ENCODE results near the gene CABCOCO1.

The CABCOCO1 gene

GRCh38 chr10:61662794-61663259, at the start of gene CABCOCO1:
CABCOCO1 (plus strand) TSS chr10:61662929; CDS start chr10:61662973, 44 bp downstream.
- no peak for DNase-seq

GRCh38 chr10:61613665-61614064, 49.1 kb upstream of the CABCOCO1 start:
- DNase-seq, result no peak

- DNase-seq, result no peak
Observed at GRCh38 chr10:61616611-61617010, 46.1 kb upstream of the CABCOCO1 start.

GRCh38 chr10:61617180-61617579, 45.5 kb upstream of the CABCOCO1 start:
- no peak for DNase-seq

- DNase-seq, result no peak
Observed at GRCh38 chr10:61617586-61617985, 45.1 kb upstream of the CABCOCO1 start.

- no peak for DNase-seq
Observed at GRCh38 chr10:61618388-61618961, 44.3 kb upstream of the CABCOCO1 start.

GRCh38 chr10:61620506-61620905, 42.2 kb upstream of the CABCOCO1 start:
- DNase-seq, result no peak

- DNase-seq, result no peak
Observed at GRCh38 chr10:61621605-61622051, 41.1 kb upstream of the CABCOCO1 start.

- DNase-seq, result no peak
Observed at GRCh38 chr10:61623161-61623560, 39.6 kb upstream of the CABCOCO1 start.

GRCh38 chr10:61626209-61626608, 36.5 kb upstream of the CABCOCO1 start:
- DNase-seq, result no peak

GRCh38 chr10:61627266-61627665, 35.5 kb upstream of the CABCOCO1 start:
- no peak for DNase-seq

- DNase-seq, result no peak
Observed at GRCh38 chr10:61628151-61628874, 34.4 kb upstream of the CABCOCO1 start.

- no peak for DNase-seq
Observed at GRCh38 chr10:61628875-61629513, 33.7 kb upstream of the CABCOCO1 start.

GRCh38 chr10:61629576-61629975, 33.2 kb upstream of the CABCOCO1 start:
- no peak for DNase-seq

- DNase-seq, result no peak
Observed at GRCh38 chr10:61632057-61632670, 30.6 kb upstream of the CABCOCO1 start.

- no peak for DNase-seq
Observed at GRCh38 chr10:61633665-61634064, 29.1 kb upstream of the CABCOCO1 start.

GRCh38 chr10:61634746-61635145, 28.0 kb upstream of the CABCOCO1 start:
- no peak for DNase-seq

GRCh38 chr10:61635471-61635870, 27.3 kb upstream of the CABCOCO1 start:
- no peak for DNase-seq

GRCh38 chr10:61635932-61636331, 26.8 kb upstream of the CABCOCO1 start:
- no peak for DNase-seq

GRCh38 chr10:61639952-61640351, 22.8 kb upstream of the CABCOCO1 start:
- DNase-seq, result no peak

- no peak for DNase-seq
Observed at GRCh38 chr10:61640856-61641255, 21.9 kb upstream of the CABCOCO1 start.

GRCh38 chr10:61642150-61642571, 20.6 kb upstream of the CABCOCO1 start:
- DNase-seq, result no peak

GRCh38 chr10:61642676-61643075, 20.1 kb upstream of the CABCOCO1 start:
- DNase-seq, result no peak
